Measurements from ENCODE around the gene RARG.

DNA sequence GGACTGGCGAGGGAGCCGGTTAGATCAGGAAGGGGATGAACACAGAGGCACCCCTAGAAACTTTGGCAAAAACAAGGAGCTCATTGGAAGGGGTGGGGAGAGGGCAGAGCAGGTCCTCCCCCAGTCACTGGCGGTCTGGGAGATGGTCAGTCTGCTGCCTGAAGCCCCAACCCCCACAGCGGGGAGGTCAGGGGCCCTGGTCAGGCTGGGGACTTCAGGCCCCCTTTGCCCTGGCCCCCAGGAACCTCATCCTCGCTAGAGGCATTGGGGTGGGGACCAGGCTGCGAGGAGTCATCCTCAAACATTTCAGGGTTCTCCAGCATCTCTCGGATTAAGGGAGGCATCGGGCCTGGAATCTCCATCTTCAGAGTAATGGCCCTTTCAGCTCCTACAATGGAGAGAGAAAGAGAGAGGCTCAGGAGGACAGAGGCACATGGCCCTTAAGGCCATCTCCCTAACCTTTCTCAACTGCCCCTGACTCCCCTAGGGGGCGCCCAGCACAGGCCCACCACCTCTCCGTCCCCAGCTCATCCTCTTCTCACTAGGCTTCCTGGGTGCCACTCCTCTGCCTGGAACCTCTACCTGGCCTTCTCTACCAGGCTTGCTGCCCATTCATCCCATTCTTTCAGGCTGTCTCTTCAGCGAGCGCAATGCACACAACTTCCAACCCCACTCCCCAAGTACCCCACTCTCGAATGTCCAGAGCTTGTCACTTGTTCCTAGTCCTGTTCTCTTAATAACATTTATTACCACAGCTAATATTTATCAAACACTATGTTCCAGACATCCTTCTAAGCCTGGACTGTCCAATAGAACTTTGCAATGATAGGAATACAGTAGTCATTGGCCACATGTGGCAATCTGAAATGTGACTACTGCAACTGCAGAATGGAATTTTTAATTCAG is 20.3 kb downstream of the RARG start:
- TF ChIP-seq GLIS3 (CRISPR knock-in tag; IDR thresholded peaks at IDR 0.05), result no peak
- no peak for TF ChIP-seq POU6F1 (CRISPR knock-in tag; IDR thresholded peaks at IDR 0.05; ENCODE audit: borderline replicate concordance, low read depth)
- no peak for TF ChIP-seq ARNTL (CRISPR knock-in tag; IDR thresholded peaks at IDR 0.05; ENCODE audit: borderline replicate concordance, low read depth)
- TF ChIP-seq TCF4 (CRISPR knock-in tag; IDR thresholded peaks at IDR 0.05; ENCODE audit: borderline replicate concordance), result no peak
- TF ChIP-seq, protein P1, sequence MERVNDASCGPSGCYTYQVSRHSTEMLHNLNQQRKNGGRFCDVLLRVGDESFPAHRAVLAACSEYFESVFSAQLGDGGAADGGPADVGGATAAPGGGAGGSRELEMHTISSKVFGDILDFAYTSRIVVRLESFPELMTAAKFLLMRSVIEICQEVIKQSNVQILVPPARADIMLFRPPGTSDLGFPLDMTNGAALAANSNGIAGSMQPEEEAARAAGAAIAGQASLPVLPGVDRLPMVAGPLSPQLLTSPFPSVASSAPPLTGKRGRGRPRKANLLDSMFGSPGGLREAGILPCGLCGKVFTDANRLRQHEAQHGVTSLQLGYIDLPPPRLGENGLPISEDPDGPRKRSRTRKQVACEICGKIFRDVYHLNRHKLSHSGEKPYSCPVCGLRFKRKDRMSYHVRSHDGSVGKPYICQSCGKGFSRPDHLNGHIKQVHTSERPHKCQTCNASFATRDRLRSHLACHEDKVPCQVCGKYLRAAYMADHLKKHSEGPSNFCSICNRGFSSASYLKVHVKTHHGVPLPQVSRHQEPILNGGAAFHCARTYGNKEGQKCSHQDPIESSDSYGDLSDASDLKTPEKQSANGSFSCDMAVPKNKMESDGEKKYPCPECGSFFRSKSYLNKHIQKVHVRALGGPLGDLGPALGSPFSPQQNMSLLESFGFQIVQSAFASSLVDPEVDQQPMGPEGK (CRISPR knock-in tag; IDR thresholded peaks at IDR 0.05; ENCODE audit: borderline replicate concordance), result no peak
- TF ChIP-seq ZFP30 (CRISPR knock-in tag; IDR thresholded peaks at IDR 0.05), result no peak
- TF ChIP-seq SNAI2 (CRISPR knock-in tag; IDR thresholded peaks at IDR 0.05), result no peak

Data from SK-N-SH treated with all-trans-retinoic acid at 6 μM for 48 hours (cell line).